K562 (cell line): ENCODE data around the gene SDCCAG8. TPM values are rescaled to one million over a fixed set of nuclear protein-coding genes. Genes with fewer than 3 reads are reported as not detected.

Source experiments
- ATAC-seq: fragments of 200-7000 bp; cut with Tn5 transposase; 3 replicates; pipeline ENCODE4 v1.9.1; 2020; ENCODE audit warnings: moderate library complexity
- BruUV-seq: library from RNA; stranded (reverse); fragments of 400-500 nt; replicated peaks from 2 replicates; lab custom pipeline; 2021; lab: Mats Ljungman, UMichigan
- CTCF ChIA-PET: fragments of 300-600 bp; formaldehyde crosslinking; extraction: SDS; loops from one replicate; lab custom pipeline; 2021; ENCODE audit warnings: low intra/inter-chr PET ratio; lab: Yijun Ruan, JAX
- POLR2A ChIA-PET: fragments of 300-600, 350-650 bp; sonication (Branson Sonifier 250); formaldehyde crosslinking; extraction: SDS; loops from one replicate; lab custom pipeline; 2021; ENCODE audit warnings: antibody characterized with exemption, inconsistent platforms; lab: Yijun Ruan, JAX
- DNase-seq, 4 experiments: peaks; one replicate each; pipeline versions ENCODE4 v3.0.0 to v3.0.0-alpha.2; 2011 to 2018; ENCODE audit warnings: low spot score in 3 of 4, mixed read lengths in 3 of 4; ENCODE audit errors: extremely low read depth in 1 of 4
- FAIRE-seq: peaks from 2 replicates; lab custom pipeline; 2011; peaks lifted over from hg19 to GRCh38; lab: Jason Lieb, UNC
- H2AFZ ChIP-seq: 2 replicates; pipeline ENCODE4 v1.6.0; 2011; ENCODE audit warnings: low read depth, low read length, control low read depth, inconsistent platforms
- H3K27ac ChIP-seq: fragments of 200-600 bp; 3 replicates; pipeline ENCODE4 v1.8.0; 2011; ENCODE audit warnings: low read depth, mild to moderate bottlenecking, control low read depth, inconsistent platforms, low read length, moderate library complexity, mixed read lengths; ENCODE audit errors: extremely low read depth
- H3K27me3 ChIP-seq, 2 experiments: fragments of 300-600 bp in 1 of 2; 2 replicates in 1 of 2; 3 replicates in 1 of 2; pipeline versions ENCODE4 v1.6.0 to v1.8.0; 2011; ENCODE audit warnings: inconsistent platforms in 2 of 2, low read length in 2 of 2, mild to moderate bottlenecking in 1 of 2, mixed read lengths in 1 of 2, moderate library complexity in 1 of 2; ENCODE audit not compliant: control insufficient read depth in 2 of 2, insufficient read depth in 2 of 2
- H3K36me3 ChIP-seq: fragments of 300-600 bp; 3 replicates; pipeline ENCODE4 v1.8.0; 2011; ENCODE audit warnings: mild to moderate bottlenecking, low read length, inconsistent platforms; ENCODE audit not compliant: control insufficient read depth, insufficient read depth
- H3K4me1 ChIP-seq, 2 experiments: fragments of 200-600 bp in 1 of 2; replicated peaks in 1 of 2; 2 replicates in 1 of 2; 3 replicates in 1 of 2; pipeline versions ENCODE4 v1.5.1 to v1.8.0; 2011; ENCODE audit warnings: inconsistent platforms in 2 of 2, low read length in 2 of 2, mild to moderate bottlenecking in 1 of 2, mixed read lengths in 1 of 2, moderate library complexity in 1 of 2; ENCODE audit not compliant: control insufficient read depth in 2 of 2, insufficient read depth in 2 of 2
- H3K4me2 ChIP-seq: 2 replicates; pipeline ENCODE4 v1.6.1; 2011; ENCODE audit warnings: low read length, control low read depth, inconsistent platforms, mixed read lengths; ENCODE audit not compliant: insufficient read depth
- H3K4me3 ChIP-seq: fragments of 200-600 bp; sonication (generic), shearing (Covaris generic); 2 replicates; pipeline ENCODE4 v1.5.1; 2016; ENCODE audit warnings: control low read depth, inconsistent platforms
- H3K79me2 ChIP-seq: fragments of 200-600 bp; 3 replicates; pipeline ENCODE4 v1.8.0; 2011; ENCODE audit warnings: low read length, inconsistent platforms; ENCODE audit not compliant: control insufficient read depth, insufficient read depth
- H3K9ac ChIP-seq, 2 experiments: 2 replicates each; pipeline versions ENCODE4 v1.6.0 to v1.6.1; 2011; ENCODE audit warnings: low read depth in 2 of 2, low read length in 2 of 2, control low read depth in 1 of 2, inconsistent platforms in 1 of 2, mild to moderate bottlenecking in 1 of 2, mixed read lengths in 1 of 2; ENCODE audit not compliant: insufficient read depth in 1 of 2
- H3K9me1 ChIP-seq: one replicate; pipeline ENCODE4 v1.6.0; 2011; ENCODE audit warnings: inconsistent platforms, mild to moderate bottlenecking, low read length, moderate library complexity; ENCODE audit not compliant: control insufficient read depth, insufficient read depth
- H3K9me3 ChIP-seq: replicated peaks from 2 replicates; pipeline ENCODE4 v1.5.1; 2011; ENCODE audit warnings: low read depth, low read length, inconsistent platforms; ENCODE audit not compliant: control insufficient read depth, insufficient read depth
- H4K20me1 ChIP-seq: replicated peaks from 2 replicates; pipeline ENCODE4 v1.6.1; 2011; ENCODE audit warnings: low read length, inconsistent platforms, mixed read lengths; ENCODE audit not compliant: control insufficient read depth, insufficient read depth
- FOXA3 ChIP-seq, 2 experiments: fragments of 450-650 bp in 1 of 2; sonication (generic) in 1 of 2; formaldehyde crosslinking; IDR thresholded peaks in 1 of 2; conservative IDR thresholded peaks in 1 of 2; 2 replicates each; pipeline versions ENCODE4 v1.4.0 to v1.8.0; 2020 to 2022; ENCODE audit warnings: mild to moderate bottlenecking in 2 of 2, missing genetic modification reagents in 1 of 2
- FOXP1 ChIP-seq: sonication (generic); formaldehyde crosslinking; IDR thresholded peaks from 2 replicates; pipeline ENCODE4 v1.8.0; 2022; ENCODE audit warnings: mild to moderate bottlenecking, missing genetic modification reagents
- GATAD2A ChIP-seq: fragments of 450-650 bp; IDR thresholded peaks from 2 replicates; pipeline ENCODE4 v1.6.1; 2017
- HDAC8 ChIP-seq: fragments of 450-650 bp; IDR thresholded peaks from 2 replicates; pipeline ENCODE4 v1.6.1; 2016; ENCODE audit warnings: mild to moderate bottlenecking, missing genetic modification characterization, moderate library complexity, missing compliant biosample characterization
- SAP30 ChIP-seq: fragments of 200-600 bp; sonication (generic); IDR thresholded peaks from 2 replicates; pipeline ENCODE4 v1.6.1; 2012; ENCODE audit warnings: borderline replicate concordance, low read depth, mild to moderate bottlenecking, moderate library complexity, low read length, control low read depth, inconsistent platforms; ENCODE audit not compliant: insufficient read depth, poor library complexity, severe bottlenecking
- WGBS: fragments of 100-300 bp; shearing (Covaris generic); methylation state at CpG from one replicate; pipeline ENCODE4 v1.1.6; 2016; ENCODE audit warnings: low coverage, mixed read lengths; ENCODE audit not compliant: insufficient coverage; ENCODE audit errors: missing lambda C conversion rate; 5-methylcytosine and 5-hydroxymethylcytosine counted together
- in situ Hi-C: fragments of 300-500 bp; cut with MboI; formaldehyde crosslinking; loops from 4 replicates; pipeline ENCODE4 v1.15.0; 2018; ENCODE audit warnings: inconsistent platforms, mixed read lengths
- intact Hi-C: fragments of 100-400 bp; cut with micrococcal nuclease; formaldehyde crosslinking; loops from 2 replicates; pipeline ENCODE4 v1.14.2; 2022
- polyA plus RNA-seq, 8 experiments: library from polyadenylated mRNA; depleted of rRNA in 4 of 8; stranded (reverse) in 5 of 8; unstranded in 3 of 8; fragments of >200 nt; fragmentation: Nextera tagmentation in 2 of 8; fragmentation: Illumina TruSeq in 1 of 8; extraction: Ambion mirVana in 2 of 8; extraction: Trizol in 1 of 8; gene quantifications; 2 replicates each; pipeline versions ENCODE4 v1.2.1 to v1.2.3, GENCODE V29; 2011 to 2014; ENCODE audit warnings: inconsistent platforms in 1 of 8, missing spikeins in 1 of 8
- total RNA-seq, 7 experiments: library from RNA; depleted of rRNA in 6 of 7; stranded (reverse); fragments of >200 nt in 6 of 7; fragmentation: Illumina TruSeq in 2 of 7; extraction: Trizol in 2 of 7; gene quantifications; 2 replicates each; pipeline versions ENCODE4 v1.2.1 to v1.2.3, GENCODE V29; 2011 to 2021; ENCODE audit warnings: low replicate concordance in 1 of 7
- TF ChIP-seq, protein P1 (sequence below), 2 experiments: IDR thresholded peaks in 1 of 2; conservative IDR thresholded peaks in 1 of 2; 2 replicates each; pipeline ENCODE4 v1.6.1; 2016; ENCODE audit warnings: low read depth in 2 of 2, mild to moderate bottlenecking in 1 of 2, missing compliant biosample characterization in 1 of 2, missing genetic modification characterization in 1 of 2, moderate library complexity in 1 of 2

SDCCAG8 gene
- total and polyA plus RNA-seq, 9 of the 15 experiments (the other 6 are each of a cell fraction or from before 2014, with no cell fraction given) = 17.9 to 36.7 (median 25.4) TPM

DNA sequence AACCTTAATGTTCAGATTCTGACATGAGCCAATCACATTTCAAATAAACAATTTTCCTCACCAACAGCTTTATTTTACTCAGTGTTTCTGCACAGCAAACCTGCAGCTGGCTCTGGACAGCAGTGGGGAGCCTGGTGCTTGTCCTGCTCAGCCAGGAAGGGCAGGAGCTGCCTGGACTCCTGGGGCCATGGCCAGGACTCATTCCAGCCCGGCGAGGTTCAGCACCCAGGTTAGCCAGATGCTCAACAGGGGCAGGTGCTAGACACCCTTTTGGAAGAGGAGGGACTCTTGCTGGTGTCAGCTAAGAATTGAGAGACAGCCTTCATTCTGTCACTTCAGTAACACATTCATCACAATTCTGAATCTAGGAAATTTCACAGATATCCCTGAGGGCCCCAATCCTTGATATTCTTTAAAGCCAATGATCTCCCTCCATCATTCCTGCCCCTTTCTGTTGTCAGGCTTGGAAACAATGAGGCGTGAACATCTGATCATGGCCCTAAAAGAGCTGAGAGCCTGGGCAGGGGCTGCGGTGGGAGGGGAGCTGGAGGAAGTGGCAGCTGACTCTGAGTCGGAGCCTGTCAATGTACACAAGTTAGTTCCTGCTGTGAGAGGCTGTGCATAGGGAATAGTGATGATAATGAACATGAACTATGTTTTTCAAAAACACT lies 251.3 kb downstream of the SDCCAG8 start:
- H3K27me3 ChIP-seq = peaks cover 12 to 35% of the 10 kb centered on the region in 2 experiments; a peak in 4 of 5 replicates
- POLR2A ChIA-PET = interaction anchor here (0.6 to 1.8 kb wide), 3 partner anchors 13 to 20 kb away, joined by 3 to 5 read pairs (median 3); no protein-coding TSS in a partner anchor
- no TSS peak for BruUV-seq
- 7% methylated on average over 5 of the region's 5 CpGs for WGBS
- peaks cover 0 to 16% of the 10 kb centered on the region in 2 experiments; a peak in 3 of 5 replicates for H3K4me1 ChIP-seq
- CTCF ChIA-PET = no interaction called here
- DNase-seq (peak in 1 of 4 experiments; percentile 6), ATAC-seq (no peak), FAIRE-seq (no peak)
- in situ Hi-C loops = no loop called here
- H3K79me2 ChIP-seq = no peaks in the 10 kb centered on the region
- intact Hi-C loops = no loop called here
- no peak overlapping the region for H3K27ac ChIP-seq
- no peaks in the 10 kb centered on the region for H3K9me1 ChIP-seq
- no peaks in the 10 kb centered on the region for H4K20me1 ChIP-seq
- H3K4me3 ChIP-seq = no peak overlapping the region
- no peak overlapping the region for H3K9ac ChIP-seq
- no peak overlapping the region for H3K4me2 ChIP-seq
- no peak for TF ChIP-seq FOXP1 (CRISPR knock-in tag)
- TF ChIP-seq SAP30 = no peak
- TF ChIP-seq, protein P1, sequence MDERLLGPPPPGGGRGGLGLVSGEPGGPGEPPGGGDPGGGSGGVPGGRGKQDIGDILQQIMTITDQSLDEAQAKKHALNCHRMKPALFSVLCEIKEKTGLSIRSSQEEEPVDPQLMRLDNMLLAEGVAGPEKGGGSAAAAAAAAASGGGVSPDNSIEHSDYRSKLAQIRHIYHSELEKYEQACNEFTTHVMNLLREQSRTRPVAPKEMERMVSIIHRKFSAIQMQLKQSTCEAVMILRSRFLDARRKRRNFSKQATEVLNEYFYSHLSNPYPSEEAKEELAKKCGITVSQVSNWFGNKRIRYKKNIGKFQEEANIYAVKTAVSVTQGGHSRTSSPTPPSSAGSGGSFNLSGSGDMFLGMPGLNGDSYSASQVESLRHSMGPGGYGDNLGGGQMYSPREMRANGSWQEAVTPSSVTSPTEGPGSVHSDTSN (CRISPR knock-in tag; IDR thresholded peaks at IDR 0.05; ENCODE audit: low read depth) = no peak
- TF ChIP-seq, protein P1 (tag; conservative IDR thresholded peaks at IDR 0.05; ENCODE audit: low read depth) = no peak
- no peak for TF ChIP-seq HDAC8
- 0 out of 4 replicates have a peak, but pooled peaks of 1 of the 2 experiments have one; percentile 37 for TF ChIP-seq FOXA3 (CRISPR knock-in tag; conservative IDR thresholded peaks at IDR 0.05 in 1 of 2, IDR thresholded peaks at IDR 0.05 in 1 of 2)
- no peak for TF ChIP-seq GATAD2A
- no peaks in the 10 kb centered on the region for H3K9me3 ChIP-seq
- no peak overlapping the region for H2AFZ ChIP-seq
- no peaks in the 10 kb centered on the region for H3K36me3 ChIP-seq
